Tongue (tissue), 2 donors: ENCODE data around the gene ROR2. TPM values are rescaled to one million over a fixed set of nuclear protein-coding genes. Genes with fewer than 3 reads are reported as not detected.
"Not testable (repeated sequence)": the region's sequence is repeated elsewhere in the genome, so short reads cannot be mapped to it uniquely, and the experiment has no call there.

Experiments
- DNase-seq: peaks from one replicate; pipeline ENCODE4 v3.0.0-alpha.2; 2015
- total RNA-seq: library from RNA; depleted of rRNA; stranded (reverse); fragments of >200 nt; gene quantifications from one replicate; pipeline ENCODE4 v1.2.3, GENCODE V29; 2014

Gene ROR2
- total RNA-seq, 1 donor from 2014 or later: 14.0 TPM

- DNase-seq: not testable (repeated sequence)
Observed at GRCh38 chr9:91796516-91796915, 153.5 kb downstream of the ROR2 start.

GRCh38 chr9:91795598-91796241 lies 154.3 kb downstream of the ROR2 start:
- no peak for DNase-seq

- not testable (repeated sequence) for DNase-seq
Observed at GRCh38 chr9:91793371-91793770, 156.7 kb downstream of the ROR2 start.

- DNase-seq: no peak
Observed at GRCh38 chr9:91790917-91791316, 159.1 kb downstream of the ROR2 start.

GRCh38 chr9:91789941-91790340 lies 160.1 kb downstream of the ROR2 start:
- DNase-seq: no peak

- DNase-seq: no peak
Observed at GRCh38 chr9:91787931-91788330, 162.1 kb downstream of the ROR2 start.

- DNase-seq: no peak
Observed at GRCh38 chr9:91786132-91786896, 163.7 kb downstream of the ROR2 start.

- DNase-seq: no peak
Observed at GRCh38 chr9:91785447-91785842, 164.6 kb downstream of the ROR2 start.

- no peak for DNase-seq
Observed at GRCh38 chr9:91784673-91785446, 165.2 kb downstream of the ROR2 start.

GRCh38 chr9:91783876-91784672 lies 166.0 kb downstream of the ROR2 start:
- DNase-seq: no peak

- DNase-seq: no peak
Observed at GRCh38 chr9:91783411-91783810, 166.6 kb downstream of the ROR2 start.

GRCh38 chr9:91782708-91783214 lies 167.3 kb downstream of the ROR2 start:
- no peak for DNase-seq

GRCh38 chr9:91781906-91782305 lies 168.1 kb downstream of the ROR2 start:
- no peak for DNase-seq

GRCh38 chr9:91781116-91781515 lies 168.9 kb downstream of the ROR2 start:
- DNase-seq: no peak

GRCh38 chr9:91778031-91778430 lies 172.0 kb downstream of the ROR2 start:
- DNase-seq: no peak

- no peak for DNase-seq
Observed at GRCh38 chr9:91777292-91777830, 172.7 kb downstream of the ROR2 start.

GRCh38 chr9:91776409-91777291 lies 173.4 kb downstream of the ROR2 start:
- DNase-seq: no peak

GRCh38 chr9:91775708-91776028 lies 174.4 kb downstream of the ROR2 start:
- no peak for DNase-seq

GRCh38 chr9:91775011-91775707 lies 174.9 kb downstream of the ROR2 start:
- peak; percentile 81 for DNase-seq

- peak; percentile 71 for DNase-seq
Observed at GRCh38 chr9:91773156-91773555, 176.9 kb downstream of the ROR2 start.
